ENCODE data around the gene CERS4.

Gene CERS4

GRCh38 chr19:8238251-8238650 lies 29.1 kb downstream of the CERS4 start:
- no peak for TF ChIP-seq CTCF (IDR thresholded peaks at IDR 0.05; ENCODE audit: control insufficient read depth, extremely low read depth, insufficient read depth)
- DNase-seq (ENCODE audit: low read depth), result no peak
- H3K4me3 ChIP-seq (ENCODE audit: low read depth, low read length), result no peak overlapping the region

GRCh38 chr19:8239528-8240273 lies 30.5 kb downstream of the CERS4 start:
- H3K4me3 ChIP-seq (ENCODE audit: low read depth, low read length), result no peak overlapping the region
- TF ChIP-seq CTCF (IDR thresholded peaks at IDR 0.05; ENCODE audit: control insufficient read depth, extremely low read depth, insufficient read depth), result no peak
- DNase-seq (ENCODE audit: low read depth), result no peak

GRCh38 chr19:8240274-8241229 lies 31.4 kb downstream of the CERS4 start:
- peak; percentile 38 for DNase-seq (ENCODE audit: low read depth)
- no peak overlapping the region for H3K4me3 ChIP-seq (ENCODE audit: low read depth, low read length)
- no peak for TF ChIP-seq CTCF (IDR thresholded peaks at IDR 0.05; ENCODE audit: control insufficient read depth, extremely low read depth, insufficient read depth)

- no peak overlapping the region for H3K4me3 ChIP-seq (ENCODE audit: low read depth, low read length)
- DNase-seq (ENCODE audit: low read depth), result no peak
- no peak for TF ChIP-seq CTCF (IDR thresholded peaks at IDR 0.05; ENCODE audit: control insufficient read depth, extremely low read depth, insufficient read depth)
Measured at GRCh38 chr19:8241646-8242045, 32.5 kb downstream of the CERS4 start.

- no peak overlapping the region for H3K4me3 ChIP-seq (ENCODE audit: low read depth, low read length)
- DNase-seq (ENCODE audit: low read depth), result no peak
- TF ChIP-seq CTCF (IDR thresholded peaks at IDR 0.05; ENCODE audit: control insufficient read depth, extremely low read depth, insufficient read depth), result no peak
Measured at GRCh38 chr19:8242211-8242821, 33.1 kb downstream of the CERS4 start.

GRCh38 chr19:8243146-8243545 lies 34.0 kb downstream of the CERS4 start:
- no peak for TF ChIP-seq CTCF (IDR thresholded peaks at IDR 0.05; ENCODE audit: control insufficient read depth, extremely low read depth, insufficient read depth)
- no peak overlapping the region for H3K4me3 ChIP-seq (ENCODE audit: low read depth, low read length)
- DNase-seq (ENCODE audit: low read depth), result no peak

All from LNCaP clone FGC (cell line).